Muscle of back (tissue), 11 donors: ENCODE results near the gene DYNLT1. TPM values are rescaled to one million over a fixed set of nuclear protein-coding genes. Genes with fewer than 3 reads are reported as not detected.
"Not testable (repeated sequence)": the region's sequence is repeated elsewhere in the genome, so short reads cannot be mapped to it uniquely, and the experiment has no call there.

Experiments
- DNase-seq, 3 donors: peaks; one replicate each; pipeline versions ENCODE4 v3.0.0 to v3.0.0-alpha.2; 2013
- polyA plus RNA-seq, 10 donors: library from polyadenylated mRNA; unstranded; fragments of 120-200 nt; gene quantifications; one replicate each; pipeline ENCODE4 v1.2.1, GENCODE V29; 2013; ENCODE audit not compliant: insufficient read length in 10 of 10

Gene DYNLT1
- polyA plus RNA-seq, 10 donors, result 76.5 to 98.4 (median 89.7) TPM

- DNase-seq, result no peak
Observed at GRCh38 chr6:158666628-158667359, 22.3 kb upstream of the DYNLT1 start.

GRCh38 chr6:158665332-158665731 lies 20.8 kb upstream of the DYNLT1 start:
- DNase-seq, result no peak

- DNase-seq, result peak in 1 of 3 donors; percentile 66
Observed at GRCh38 chr6:158663625-158664165, 19.2 kb upstream of the DYNLT1 start.

GRCh38 chr6:158662954-158663624 lies 18.5 kb upstream of the DYNLT1 start:
- peak; percentile 49 to 81 (median 62) for DNase-seq

GRCh38 chr6:158662607-158662953 lies 18.0 kb upstream of the DYNLT1 start:
- no peak for DNase-seq

- no peak for DNase-seq
Observed at GRCh38 chr6:158661156-158661685, 16.7 kb upstream of the DYNLT1 start.

- peak in 1 of 3 donors; percentile 34 for DNase-seq
Observed at GRCh38 chr6:158660333-158660754, 15.8 kb upstream of the DYNLT1 start.

- not testable (repeated sequence) for DNase-seq
Observed at GRCh38 chr6:158656986-158657385, 12.4 kb upstream of the DYNLT1 start.

GRCh38 chr6:158655569-158656450 lies 11.3 kb upstream of the DYNLT1 start:
- DNase-seq, result no peak

GRCh38 chr6:158654960-158655489 lies 10.5 kb upstream of the DYNLT1 start:
- peak in 1 of 3 donors; percentile 23 for DNase-seq

- DNase-seq, result peak; percentile 76 to 85 (median 85)
Observed at GRCh38 chr6:158654498-158654897, 10.0 kb upstream of the DYNLT1 start.

GRCh38 chr6:158653577-158654354 lies 9.2 kb upstream of the DYNLT1 start:
- DNase-seq, result no peak

GRCh38 chr6:158651981-158652737 lies 7.6 kb upstream of the DYNLT1 start:
- not testable (repeated sequence) for DNase-seq

GRCh38 chr6:158649289-158650143 lies 5.0 kb upstream of the DYNLT1 start, which contains the start of gene SYTL3:
Gene SYTL3 (plus strand): TSS chr6:158650054. CDS start chr6:158663269, 13,215 bp downstream.
- DNase-seq, result no peak

GRCh38 chr6:158648682-158649131 lies 4.2 kb upstream of the DYNLT1 start:
- DNase-seq, result peak in 1 of 3 donors; percentile 85

GRCh38 chr6:158647501-158647900 lies 3.0 kb upstream of the DYNLT1 start:
- DNase-seq, result no peak

- DNase-seq, result no peak
Observed at GRCh38 chr6:158646023-158646910, 1.7 kb upstream of the DYNLT1 start.
